ENCODE measurements around the gene MYL6B. TPM values are rescaled to one million over a fixed set of nuclear protein-coding genes. Genes with fewer than 3 reads are reported as not detected.

MYL6B gene
- total RNA-seq, 2 experiments from 2014 or later, result 68.4 to 75.1 TPM

Other genes with a start within 250 kb of the MYL6B start
- 10 to 100 TPM; 34.8 to 36.2 TPM for gene PYM1, start 224.7 kb upstream of the MYL6B start, total RNA-seq
- gene DGKA, start 221.4 kb upstream of the MYL6B start, total RNA-seq, result 100 to 1,000 TPM; 199 to 219 TPM
- under 1 TPM; 0.46 to 0.50 TPM for gene PMEL, start 186.5 kb upstream of the MYL6B start, total RNA-seq
- gene CDK2, start 185.8 kb upstream of the MYL6B start, total RNA-seq, result 100 to 1,000 TPM; 124 to 133 TPM
- gene RAB5B, start 178.5 kb upstream of the MYL6B start, total RNA-seq, result 10 to 100 TPM; 27.5 to 32.4 TPM
- gene SUOX, start 155.3 kb upstream of the MYL6B start, total RNA-seq, result 1 to 10 TPM; 2.7 TPM
- 10 to 100 TPM; 14.2 to 15.1 TPM for gene IKZF4, start 131.5 kb upstream of the MYL6B start, total RNA-seq
- 10 to 100 TPM; 44.3 to 47.0 TPM for gene RPS26, start 110.7 kb upstream of the MYL6B start, total RNA-seq
- 1 to 10 TPM in 1 of 2 experiments, under 1 TPM in 1; 0.97 to 1.1 TPM for gene ERBB3, start 72.4 kb upstream of the MYL6B start, total RNA-seq
- gene PA2G4, start 48.0 kb upstream of the MYL6B start, total RNA-seq, result 100 to 1,000 TPM; 507 to 514 TPM
- 1,000 to 10,000 TPM; 5,323 to 5,325 TPM for gene RPL41, start 36.0 kb upstream of the MYL6B start, total RNA-seq
- gene ZC3H10, start 34.3 kb upstream of the MYL6B start, total RNA-seq, result 1 to 10 TPM; 9.8 TPM
- gene ESYT1, start 24.3 kb upstream of the MYL6B start, total RNA-seq, result 100 to 1,000 TPM; 193 to 196 TPM
- 100 to 1,000 TPM; 929 to 938 TPM for gene MYL6, start 5.8 kb downstream of the MYL6B start, total RNA-seq
- gene SMARCC2, start 36.9 kb downstream of the MYL6B start, total RNA-seq, result 100 to 1,000 TPM; 105 to 108 TPM
- 10 to 100 TPM; 38.9 to 40.2 TPM for gene RNF41, start 69.3 kb downstream of the MYL6B start, total RNA-seq
- 100 to 1,000 TPM; 103 to 106 TPM for gene NABP2, start 71.8 kb downstream of the MYL6B start, total RNA-seq
- 1 to 10 TPM in 1 of 2 experiments, under 1 TPM in 1; 0.78 to 1.1 TPM for gene SLC39A5, start 77.5 kb downstream of the MYL6B start, total RNA-seq
- gene ANKRD52, start 105.8 kb downstream of the MYL6B start, total RNA-seq, result 10 to 100 TPM; 56.4 to 56.5 TPM
- 10 to 100 TPM; 10.2 to 12.1 TPM for gene COQ10A, start 114.4 kb downstream of the MYL6B start, total RNA-seq
- gene CS, start 147.7 kb downstream of the MYL6B start, total RNA-seq, result 100 to 1,000 TPM; 275 to 283 TPM
- gene CNPY2, start 163.4 kb downstream of the MYL6B start, total RNA-seq, result 100 to 1,000 TPM; 180 to 185 TPM
- gene PAN2, start 181.4 kb downstream of the MYL6B start, total RNA-seq, result 10 to 100 TPM; 25.5 to 25.8 TPM
- gene IL23A, start 186.3 kb downstream of the MYL6B start, total RNA-seq, result 10 to 100 TPM; 45.9 to 46.1 TPM
- 10 to 100 TPM; 53.1 to 54.1 TPM for gene STAT2, start 207.5 kb downstream of the MYL6B start, total RNA-seq
- not detected for gene APOF, start 210.3 kb downstream of the MYL6B start, total RNA-seq

Measured in activated CD8-positive, alpha-beta memory T cell treated with anti-CD3 and anti-CD28 coated beads for 36 hours (primary cell).